ENCODE results near the gene ADCY10. TPM values are rescaled to one million over a fixed set of nuclear protein-coding genes. Genes with fewer than 3 reads are reported as not detected.

The ADCY10 gene
- total RNA-seq, 1 donor from 2014 or later, result not detected

DNA sequence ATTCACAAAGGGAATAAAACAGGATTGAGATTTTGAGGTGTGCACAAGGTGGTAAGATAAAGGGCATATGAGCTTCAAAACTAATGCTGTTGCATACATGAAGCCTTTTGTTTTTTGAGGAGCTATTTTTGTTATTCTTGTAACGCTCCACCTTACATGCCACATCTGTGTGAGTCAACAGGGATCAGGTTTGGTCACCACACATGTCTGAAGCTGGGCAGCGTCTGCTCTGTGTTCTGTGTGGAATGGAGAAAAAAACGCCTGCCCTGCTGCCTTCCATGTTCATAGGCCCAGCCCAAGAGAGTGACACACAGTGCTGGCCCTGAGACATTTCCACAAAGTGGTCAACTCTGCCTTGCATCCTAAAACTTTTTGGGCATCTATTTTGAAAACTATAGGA lies 124.4 kb downstream of the ADCY10 start:
- Mint-ChIP-seq H3K36me3 (ENCODE audit: low read depth) (peaks cover 32% of the 10 kb centered on the region), H3K9me3 (no peaks in the 10 kb centered on the region), H3K4me3 (no peak overlapping the region), H3K4me1 (peaks cover 8% of the 10 kb centered on the region), H3K27me3 (ENCODE audit: low read depth) (no peaks in the 10 kb centered on the region), H3K27ac (ENCODE audit: unreplicated experiment) (no peak overlapping the region)
- TF ChIP-seq, protein P1, sequence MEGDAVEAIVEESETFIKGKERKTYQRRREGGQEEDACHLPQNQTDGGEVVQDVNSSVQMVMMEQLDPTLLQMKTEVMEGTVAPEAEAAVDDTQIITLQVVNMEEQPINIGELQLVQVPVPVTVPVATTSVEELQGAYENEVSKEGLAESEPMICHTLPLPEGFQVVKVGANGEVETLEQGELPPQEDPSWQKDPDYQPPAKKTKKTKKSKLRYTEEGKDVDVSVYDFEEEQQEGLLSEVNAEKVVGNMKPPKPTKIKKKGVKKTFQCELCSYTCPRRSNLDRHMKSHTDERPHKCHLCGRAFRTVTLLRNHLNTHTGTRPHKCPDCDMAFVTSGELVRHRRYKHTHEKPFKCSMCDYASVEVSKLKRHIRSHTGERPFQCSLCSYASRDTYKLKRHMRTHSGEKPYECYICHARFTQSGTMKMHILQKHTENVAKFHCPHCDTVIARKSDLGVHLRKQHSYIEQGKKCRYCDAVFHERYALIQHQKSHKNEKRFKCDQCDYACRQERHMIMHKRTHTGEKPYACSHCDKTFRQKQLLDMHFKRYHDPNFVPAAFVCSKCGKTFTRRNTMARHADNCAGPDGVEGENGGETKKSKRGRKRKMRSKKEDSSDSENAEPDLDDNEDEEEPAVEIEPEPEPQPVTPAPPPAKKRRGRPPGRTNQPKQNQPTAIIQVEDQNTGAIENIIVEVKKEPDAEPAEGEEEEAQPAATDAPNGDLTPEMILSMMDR (conservative IDR thresholded peaks at IDR 0.05), result no peak
- no peak for DNase-seq (ENCODE audit: low read depth, low spot score)

DNA sequence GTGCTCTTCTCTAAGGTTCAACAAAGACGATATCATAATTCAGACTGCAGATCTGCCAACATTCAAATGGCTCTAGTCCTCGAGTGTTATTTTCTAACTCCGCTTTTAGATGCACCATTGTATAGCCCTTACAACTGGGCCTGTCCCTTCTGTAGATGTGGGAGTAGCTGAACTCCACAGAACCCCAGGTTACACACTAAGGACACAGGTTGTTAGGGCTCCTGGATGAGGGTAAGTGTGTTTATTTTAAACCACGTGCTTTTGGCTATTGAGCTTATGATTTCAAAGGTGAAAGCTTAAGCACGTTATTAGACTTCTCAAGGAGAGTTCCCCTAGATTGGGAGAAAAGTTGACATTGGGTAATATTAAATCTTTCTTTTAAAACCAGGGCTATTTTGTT lies 127.4 kb downstream of the ADCY10 start:
- Mint-ChIP-seq H3K36me3 (ENCODE audit: low read depth) (peaks cover 44% of the 10 kb centered on the region), H3K9me3 (no peaks in the 10 kb centered on the region), H3K27ac (ENCODE audit: unreplicated experiment) (no peak overlapping the region), H3K27me3 (ENCODE audit: low read depth) (no peaks in the 10 kb centered on the region), H3K4me3 (no peak overlapping the region), H3K4me1 (peaks cover 9% of the 10 kb centered on the region)
- DNase-seq (ENCODE audit: low read depth, low spot score), result no peak
- TF ChIP-seq, protein P1 (conservative IDR thresholded peaks at IDR 0.05), result no peak

DNA sequence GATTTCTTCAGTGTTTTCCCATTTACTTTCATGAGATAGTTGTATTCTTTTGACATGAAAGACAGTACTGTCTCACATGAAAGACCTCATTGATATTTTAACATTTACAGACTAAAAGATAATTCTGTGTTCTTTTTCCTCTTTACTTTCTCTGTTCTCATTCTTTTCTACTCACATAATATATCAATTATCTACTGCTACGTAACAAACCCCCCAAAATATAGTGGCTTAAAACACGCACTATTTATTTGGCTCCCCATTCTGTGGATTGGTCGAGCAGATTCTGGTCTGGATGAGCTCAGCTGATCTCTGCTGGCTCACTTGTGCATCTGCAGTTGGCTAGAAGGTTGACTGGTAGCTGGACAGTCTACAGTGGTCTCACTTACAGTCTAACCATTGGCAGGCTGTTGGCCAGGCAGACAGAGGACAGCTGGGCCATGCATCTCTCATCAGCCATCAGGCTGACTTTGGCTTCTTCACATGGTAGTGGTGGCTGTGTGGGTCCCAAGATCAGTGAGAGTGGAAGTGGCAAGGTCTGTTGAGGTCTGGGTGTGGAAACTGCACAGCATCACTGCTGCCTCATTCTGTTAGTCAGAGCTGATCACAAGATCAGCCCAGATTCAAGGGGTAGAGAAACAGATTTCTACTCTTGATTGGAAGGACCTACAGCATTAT lies 128.9 kb downstream of the ADCY10 start:
- TF ChIP-seq, protein P1 (conservative IDR thresholded peaks at IDR 0.05), result no peak
- no peak for DNase-seq (ENCODE audit: low read depth, low spot score)
- H3K27ac Mint-ChIP-seq (ENCODE audit: unreplicated experiment), result no peak overlapping the region
- no peak overlapping the region for H3K4me3 Mint-ChIP-seq
- H3K9me3 Mint-ChIP-seq, result peaks cover 11% of the 10 kb centered on the region
- no peaks in the 10 kb centered on the region for H3K27me3 Mint-ChIP-seq (ENCODE audit: low read depth)
- H3K36me3 Mint-ChIP-seq (ENCODE audit: low read depth), result peaks cover 57% of the 10 kb centered on the region
- H3K4me1 Mint-ChIP-seq, result peaks cover 9% of the 10 kb centered on the region

GRCh38 chr1:167782946-167783345 lies 131.0 kb downstream of the ADCY10 start:
- Mint-ChIP-seq H3K4me3 (no peak overlapping the region), H3K9me3 (peaks cover 11% of the 10 kb centered on the region), H3K36me3 (ENCODE audit: low read depth) (peaks cover 58% of the 10 kb centered on the region), H3K4me1 (peaks cover 9% of the 10 kb centered on the region), H3K27ac (ENCODE audit: unreplicated experiment) (no peak overlapping the region), H3K27me3 (ENCODE audit: low read depth) (no peaks in the 10 kb centered on the region)
- no peak for DNase-seq (ENCODE audit: low read depth, low spot score)
- TF ChIP-seq, protein P1 (conservative IDR thresholded peaks at IDR 0.05), result no peak

DNA sequence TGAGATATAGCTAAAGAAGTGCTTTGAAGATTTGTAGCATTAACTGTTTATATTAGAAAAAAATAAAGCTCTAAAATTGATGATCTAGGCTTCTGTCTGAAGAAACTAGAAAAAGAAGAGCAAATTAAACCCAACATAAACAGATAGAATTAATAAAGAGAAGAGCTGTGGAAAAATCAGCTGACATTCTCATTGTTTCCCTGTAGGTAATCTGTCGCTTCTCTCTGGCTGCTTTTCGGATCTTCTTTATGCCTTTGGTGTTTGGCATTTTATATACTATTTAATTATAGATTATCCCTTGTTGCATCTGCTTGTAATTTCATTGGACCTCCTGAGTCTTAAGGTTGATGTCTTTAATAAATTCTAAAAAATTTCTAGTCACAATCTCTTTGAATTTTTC lies 132.4 kb downstream of the ADCY10 start:
- Mint-ChIP-seq H3K9me3 (peaks cover 11% of the 10 kb centered on the region), H3K27me3 (ENCODE audit: low read depth) (no peaks in the 10 kb centered on the region), H3K36me3 (ENCODE audit: low read depth) (peaks cover 64% of the 10 kb centered on the region), H3K4me1 (peaks cover 9% of the 10 kb centered on the region), H3K4me3 (no peak overlapping the region), H3K27ac (ENCODE audit: unreplicated experiment) (no peak overlapping the region)
- no peak for DNase-seq (ENCODE audit: low read depth, low spot score)
- TF ChIP-seq, protein P1 (conservative IDR thresholded peaks at IDR 0.05), result no peak

Data from neural crest cell (in vitro differentiated cells).